Stimulated activated CD8-positive, alpha-beta memory T cell treated with anti-CD3 and anti-CD28 coated beads, Interleukin-12 subunit alpha, Interleukin-12 subunit beta, amount 100 ng/mL, for 1 hour (primary cell): ENCODE data around the gene ZDHHC14.
"Not testable (repeated sequence)": the region's sequence is repeated elsewhere in the genome, so short reads cannot be mapped to it uniquely, and the experiment has no call there.

Experiments
- DNase-seq: peaks from one replicate; pipeline ENCODE4 v3.0.0-alpha.2; 2020; ENCODE audit warnings: low read depth

The ZDHHC14 gene

GRCh38 chr6:157380779-157381561 is at the start of gene ZDHHC14:
Gene ZDHHC14, plus strand, starts transcription at chr6:157381190.
- DNase-seq: peak; percentile 82

- no peak for DNase-seq
These were observed 48.2 kb upstream of the ZDHHC14 start for GRCh38 chr6:157332813-157333212.

- no peak for DNase-seq
These were observed 47.5 kb upstream of the ZDHHC14 start for GRCh38 chr6:157333537-157333936.

- DNase-seq: no peak
These were observed 47.0 kb upstream of the ZDHHC14 start for GRCh38 chr6:157333956-157334355.

- no peak for DNase-seq
These were observed 45.2 kb upstream of the ZDHHC14 start for GRCh38 chr6:157335829-157336228.

- not testable (repeated sequence) for DNase-seq
These were observed 43.7 kb upstream of the ZDHHC14 start for GRCh38 chr6:157337276-157337675.

- DNase-seq: no peak
These were observed 43.2 kb upstream of the ZDHHC14 start for GRCh38 chr6:157337751-157338150.

- no peak for DNase-seq
These were observed 41.6 kb upstream of the ZDHHC14 start for GRCh38 chr6:157339432-157339831.

GRCh38 chr6:157343732-157344131 is 37.3 kb upstream of the ZDHHC14 start:
- no peak for DNase-seq

- no peak for DNase-seq
These were observed 34.6 kb upstream of the ZDHHC14 start for GRCh38 chr6:157346373-157346772.

- no peak for DNase-seq
These were observed 22.7 kb upstream of the ZDHHC14 start for GRCh38 chr6:157358287-157358686.

GRCh38 chr6:157361886-157362285 is 19.1 kb upstream of the ZDHHC14 start:
- no peak for DNase-seq

GRCh38 chr6:157364705-157365104 is 16.3 kb upstream of the ZDHHC14 start:
- DNase-seq: no peak

- no peak for DNase-seq
These were observed 14.3 kb upstream of the ZDHHC14 start for GRCh38 chr6:157366648-157367047.

GRCh38 chr6:157368359-157369049 is 12.5 kb upstream of the ZDHHC14 start:
- DNase-seq: no peak

- no peak for DNase-seq
These were observed 10.2 kb upstream of the ZDHHC14 start for GRCh38 chr6:157370755-157371154.

- DNase-seq: no peak
These were observed 8.3 kb upstream of the ZDHHC14 start for GRCh38 chr6:157372501-157373280.

GRCh38 chr6:157374889-157375443 is 6.0 kb upstream of the ZDHHC14 start:
- DNase-seq: no peak

- no peak for DNase-seq
These were observed 4.7 kb upstream of the ZDHHC14 start for GRCh38 chr6:157376241-157376640.

- DNase-seq: no peak
These were observed 4.2 kb upstream of the ZDHHC14 start for GRCh38 chr6:157376706-157377230.

- peak; percentile 80 for DNase-seq
These were observed 1.1 kb upstream of the ZDHHC14 start for GRCh38 chr6:157379656-157380457.
